BE2C (cell line): ENCODE results near the gene TIE1.

Source experiments
- DNase-seq: peaks from one replicate; pipeline ENCODE4 v3.0.0-alpha.2; 2020
- H3K27me3 ChIP-seq: fragments of 250-450 bp; sonication (Bioruptor Pico); 2 replicates; pipeline ENCODE4 v1.5.1; 2020; ENCODE audit warnings: mild to moderate bottlenecking
- H3K36me3 ChIP-seq: fragments of 250-450 bp; sonication (Bioruptor Pico); 2 replicates; pipeline ENCODE4 v1.5.1; 2020; ENCODE audit warnings: mild to moderate bottlenecking
- H3K4me1 ChIP-seq: fragments of 250-450 bp; sonication (Bioruptor Pico); 2 replicates; pipeline ENCODE4 v1.5.1; 2020
- H3K4me3 ChIP-seq: 2 replicates; pipeline ENCODE4 v1.5.1; 2011; ENCODE audit warnings: low read depth, low read length
- H3K9me3 ChIP-seq: fragments of 250-450 bp; sonication (Bioruptor Pico); 2 replicates; pipeline ENCODE4 v1.5.1; 2020
- TF ChIP-seq, protein P1 (sequence below): IDR thresholded peaks from 2 replicates; pipeline ENCODE4 v1.5.1; 2012; ENCODE audit warnings: mild to moderate bottlenecking, low read depth, low read length

TIE1 gene

DNA sequence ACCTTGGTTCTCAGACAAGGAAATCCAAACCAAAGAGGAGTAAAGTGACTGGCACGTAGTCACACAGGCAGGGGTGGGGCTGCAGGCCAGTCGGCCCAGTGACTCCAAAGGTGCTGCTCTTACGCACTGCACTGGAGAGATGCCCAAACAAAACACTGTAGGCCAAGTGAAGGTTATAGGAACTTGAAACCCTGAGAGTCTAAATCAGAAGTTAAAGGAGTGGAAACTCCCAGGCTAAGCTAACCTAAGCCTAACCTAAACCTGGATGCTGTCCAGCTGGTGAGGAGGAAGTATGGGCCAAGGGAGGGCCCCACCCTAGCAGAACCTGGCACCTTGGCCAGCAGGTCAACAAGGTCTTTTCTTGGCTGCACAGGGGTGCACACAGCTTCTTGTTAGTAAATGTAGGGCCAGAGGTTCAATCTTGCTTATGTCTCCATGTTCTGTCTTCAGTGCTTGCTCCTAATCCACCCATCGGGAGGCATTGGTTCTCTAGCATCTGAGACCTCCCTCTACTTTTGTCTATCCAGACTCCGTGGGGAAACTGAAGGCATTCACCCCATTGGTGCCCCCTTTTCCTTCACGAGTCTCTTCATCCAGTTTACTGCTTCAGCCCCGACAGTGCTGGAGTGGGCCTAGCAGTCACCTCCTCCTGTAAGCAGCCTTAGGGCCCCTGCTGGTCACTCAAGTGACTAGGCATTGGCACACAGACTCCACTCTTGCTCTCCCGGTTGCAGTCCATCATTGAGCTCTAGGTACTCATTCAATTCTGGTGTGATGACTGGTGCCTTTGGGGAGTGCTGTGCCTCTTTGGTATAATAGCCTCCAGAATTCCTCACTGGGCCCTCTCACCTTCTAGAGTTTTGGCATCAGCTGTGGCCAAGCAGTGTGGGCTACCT lies 43.9 kb upstream of the TIE1 start:
- no peaks in the 10 kb centered on the region for H3K27me3 ChIP-seq
- H3K4me1 ChIP-seq, result no peaks in the 10 kb centered on the region
- H3K9me3 ChIP-seq, result no peaks in the 10 kb centered on the region
- H3K4me3 ChIP-seq, result no peak overlapping the region
- TF ChIP-seq, protein P1, sequence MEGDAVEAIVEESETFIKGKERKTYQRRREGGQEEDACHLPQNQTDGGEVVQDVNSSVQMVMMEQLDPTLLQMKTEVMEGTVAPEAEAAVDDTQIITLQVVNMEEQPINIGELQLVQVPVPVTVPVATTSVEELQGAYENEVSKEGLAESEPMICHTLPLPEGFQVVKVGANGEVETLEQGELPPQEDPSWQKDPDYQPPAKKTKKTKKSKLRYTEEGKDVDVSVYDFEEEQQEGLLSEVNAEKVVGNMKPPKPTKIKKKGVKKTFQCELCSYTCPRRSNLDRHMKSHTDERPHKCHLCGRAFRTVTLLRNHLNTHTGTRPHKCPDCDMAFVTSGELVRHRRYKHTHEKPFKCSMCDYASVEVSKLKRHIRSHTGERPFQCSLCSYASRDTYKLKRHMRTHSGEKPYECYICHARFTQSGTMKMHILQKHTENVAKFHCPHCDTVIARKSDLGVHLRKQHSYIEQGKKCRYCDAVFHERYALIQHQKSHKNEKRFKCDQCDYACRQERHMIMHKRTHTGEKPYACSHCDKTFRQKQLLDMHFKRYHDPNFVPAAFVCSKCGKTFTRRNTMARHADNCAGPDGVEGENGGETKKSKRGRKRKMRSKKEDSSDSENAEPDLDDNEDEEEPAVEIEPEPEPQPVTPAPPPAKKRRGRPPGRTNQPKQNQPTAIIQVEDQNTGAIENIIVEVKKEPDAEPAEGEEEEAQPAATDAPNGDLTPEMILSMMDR, result no peak
- H3K36me3 ChIP-seq, result no peaks in the 10 kb centered on the region
- no peak for DNase-seq

DNA sequence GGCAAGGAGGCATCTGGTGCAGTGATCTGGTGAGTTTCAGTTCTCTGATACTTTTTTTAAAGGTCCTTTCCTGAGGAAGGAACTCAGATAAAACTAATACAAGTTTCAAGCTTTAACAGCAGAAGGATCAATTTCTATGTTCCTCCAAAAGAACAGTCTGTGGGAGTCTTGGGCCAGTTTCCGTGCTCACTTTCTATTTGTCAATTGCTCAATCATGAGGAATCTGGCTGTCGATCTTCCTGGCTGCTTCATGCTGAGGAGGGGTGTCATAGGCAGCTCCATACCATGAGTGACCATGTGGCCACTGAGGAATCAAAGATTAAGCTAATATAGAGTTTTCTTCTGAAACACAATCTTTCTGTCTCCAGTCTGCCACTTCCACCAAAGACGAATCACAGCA lies 42.4 kb upstream of the TIE1 start:
- no peaks in the 10 kb centered on the region for H3K4me1 ChIP-seq

DNA sequence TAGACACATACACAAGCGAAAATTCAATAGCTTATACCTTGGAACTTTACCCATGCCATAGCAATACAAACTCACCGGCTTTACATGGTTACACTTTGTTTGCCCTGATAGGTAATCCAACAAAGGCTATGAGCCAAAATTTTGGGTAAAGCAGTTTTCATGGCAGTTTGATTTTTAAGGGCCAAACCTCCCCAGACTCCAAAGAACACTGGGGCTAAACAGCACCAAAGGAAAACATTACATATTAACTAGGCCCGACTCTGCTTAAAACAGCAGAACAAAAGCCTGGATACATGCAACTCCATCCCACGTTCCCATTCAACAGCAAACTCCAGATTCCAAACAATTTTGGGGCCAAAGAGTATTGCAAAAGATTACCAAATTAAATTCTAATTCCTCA lies 35.4 kb upstream of the TIE1 start:
- H3K9me3 ChIP-seq, result no peaks in the 10 kb centered on the region
- no peak overlapping the region for H3K4me3 ChIP-seq
- no peaks in the 10 kb centered on the region for H3K36me3 ChIP-seq
- no peak for DNase-seq
- H3K27me3 ChIP-seq, result no peaks in the 10 kb centered on the region
- H3K4me1 ChIP-seq, result no peaks in the 10 kb centered on the region
- TF ChIP-seq, protein P1, result no peak

More for the DNA sequence above, 42.4 kb upstream of the TIE1 start:
- H3K9me3 ChIP-seq, result no peaks in the 10 kb centered on the region
- no peaks in the 10 kb centered on the region for H3K27me3 ChIP-seq
- H3K4me3 ChIP-seq, result no peak overlapping the region
- no peaks in the 10 kb centered on the region for H3K36me3 ChIP-seq
- TF ChIP-seq, protein P1, result no peak
- no peak for DNase-seq

DNA sequence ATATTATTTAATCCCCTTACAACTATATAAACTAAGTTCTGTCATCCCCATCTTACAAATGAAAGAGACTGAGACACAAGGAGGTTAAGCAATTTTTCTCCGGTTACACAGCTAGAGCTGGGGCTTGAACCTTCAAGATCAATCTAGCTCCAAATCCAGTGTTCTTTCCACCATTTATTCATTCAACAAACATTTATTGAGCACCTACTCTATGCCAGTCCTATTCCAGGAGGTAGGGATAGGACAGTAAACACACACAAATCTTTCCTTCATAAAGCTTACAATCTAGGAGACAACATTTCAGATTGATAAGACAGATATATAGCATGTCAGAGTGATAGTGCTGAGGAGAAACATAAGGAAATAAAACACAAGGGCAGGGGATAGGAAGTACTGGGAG lies 33.9 kb upstream of the TIE1 start:
- Histone ChIP-seq H3K4me3 (no peak overlapping the region), H3K36me3 (no peaks in the 10 kb centered on the region), H3K9me3 (no peaks in the 10 kb centered on the region), H3K27me3 (no peaks in the 10 kb centered on the region), H3K4me1 (no peaks in the 10 kb centered on the region)
- TF ChIP-seq, protein P1, result no peak
- no peak for DNase-seq

DNA sequence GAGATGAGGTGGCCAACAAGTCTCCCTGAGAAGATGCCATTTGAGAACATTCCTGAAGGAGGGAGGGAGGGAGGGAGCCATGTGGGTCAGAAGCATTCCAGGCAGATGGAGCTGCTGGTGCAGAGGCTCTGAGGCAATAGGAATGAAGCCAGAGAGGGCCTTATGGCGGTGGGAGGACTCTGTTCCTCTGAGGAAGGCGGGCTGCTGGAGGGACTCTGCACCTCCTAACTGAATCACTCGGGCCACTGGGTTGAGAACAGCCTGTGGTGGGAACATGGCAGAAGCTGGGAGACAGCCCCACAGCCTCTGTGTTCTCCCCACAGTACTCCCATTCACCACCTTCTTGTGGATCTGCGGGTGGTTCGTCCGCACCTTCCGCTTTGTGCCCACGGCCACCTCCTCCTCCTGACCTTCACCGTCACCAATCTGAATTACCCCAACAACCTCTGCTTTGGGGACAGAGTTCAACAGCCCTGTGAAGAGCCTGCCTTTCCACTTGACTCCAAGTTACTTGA lies 33.4 kb upstream of the TIE1 start:
- H3K4me3 ChIP-seq, result no peak overlapping the region
- H3K9me3 ChIP-seq, result no peaks in the 10 kb centered on the region
- no peak for DNase-seq
- H3K27me3 ChIP-seq, result no peaks in the 10 kb centered on the region
- H3K4me1 ChIP-seq, result no peaks in the 10 kb centered on the region
- TF ChIP-seq, protein P1, result no peak
- H3K36me3 ChIP-seq, result no peaks in the 10 kb centered on the region

DNA sequence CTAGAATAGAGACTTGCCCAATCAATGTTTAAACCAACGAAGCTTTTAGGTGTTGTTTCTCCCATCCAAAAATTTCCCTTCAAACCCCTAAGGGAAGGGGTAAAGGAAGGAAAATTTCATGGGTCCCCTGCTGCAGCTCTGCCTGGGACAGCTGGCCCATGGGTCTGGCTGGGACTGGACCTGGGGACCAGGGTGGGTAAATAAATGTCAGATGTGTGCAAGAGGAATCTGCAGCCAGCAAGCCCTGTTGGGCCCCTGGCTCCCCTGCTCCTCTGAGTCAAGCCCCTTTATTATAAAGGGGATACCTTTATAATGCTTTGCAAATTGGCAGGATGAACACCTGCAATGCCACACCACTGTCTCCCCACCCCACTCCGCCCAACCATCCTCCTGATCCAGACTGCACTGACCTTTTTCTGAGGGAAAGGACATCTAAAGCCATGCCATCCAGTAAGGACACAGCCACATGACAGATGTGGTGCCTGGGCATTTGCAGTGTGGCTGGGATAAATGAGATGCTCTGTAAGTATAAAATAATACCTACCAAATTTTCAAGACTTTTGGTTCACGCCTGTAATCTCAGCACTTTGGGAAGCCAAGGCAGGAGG lies 32.9 kb upstream of the TIE1 start:
- no peaks in the 10 kb centered on the region for H3K36me3 ChIP-seq
- TF ChIP-seq, protein P1, result no peak
- no peak overlapping the region for H3K4me3 ChIP-seq
- DNase-seq, result no peak
- no peaks in the 10 kb centered on the region for H3K4me1 ChIP-seq
- no peaks in the 10 kb centered on the region for H3K27me3 ChIP-seq
- no peaks in the 10 kb centered on the region for H3K9me3 ChIP-seq
